Fibroblast of skin of left quadriceps (primary cell): Measurements from ENCODE around the gene HS6ST1.

Experiments
- DNase-seq, 2 experiments: peaks; one replicate each; pipeline ENCODE4 v3.0.0-alpha.2; 2013; ENCODE audit warnings: low read depth in 2 of 2

Gene HS6ST1

DNA sequence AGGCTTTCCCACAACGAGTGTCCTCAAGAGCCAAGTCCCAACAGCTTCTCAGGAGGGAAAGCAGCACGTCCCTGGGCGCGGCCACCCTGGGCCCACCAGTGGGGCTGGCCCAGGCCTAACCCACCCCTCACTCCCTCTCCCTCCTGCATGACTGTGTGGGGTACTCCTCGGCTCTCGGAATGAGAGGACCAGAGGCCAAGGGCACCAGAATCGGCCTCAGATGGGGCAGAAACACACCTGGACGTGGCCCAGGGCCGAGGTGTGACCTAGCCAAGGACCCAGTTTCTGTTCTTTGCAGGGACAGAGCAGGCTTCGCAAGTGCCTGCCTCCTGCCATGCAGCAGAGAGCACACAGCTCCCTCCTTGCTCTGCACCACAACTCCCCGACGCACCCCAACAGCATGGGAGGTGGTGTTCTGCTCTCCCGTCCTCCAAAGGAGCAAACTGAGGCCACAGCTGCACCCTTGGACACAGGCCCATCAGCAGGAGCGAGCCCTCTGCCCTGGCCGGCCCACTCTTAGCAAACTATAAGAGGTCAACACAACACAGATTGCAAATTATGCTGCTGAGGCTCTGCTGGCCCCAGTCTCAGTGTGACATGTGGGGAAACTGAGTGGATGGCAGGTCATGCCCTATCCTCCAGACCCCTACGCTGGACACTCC is 19.7 kb downstream of the HS6ST1 start:
- no peak for DNase-seq

GRCh38 chr2:128298286-128298685 is 20.4 kb downstream of the HS6ST1 start:
- DNase-seq, result no peak

GRCh38 chr2:128293870-128294455 is 24.7 kb downstream of the HS6ST1 start:
- DNase-seq, result no peak

DNA sequence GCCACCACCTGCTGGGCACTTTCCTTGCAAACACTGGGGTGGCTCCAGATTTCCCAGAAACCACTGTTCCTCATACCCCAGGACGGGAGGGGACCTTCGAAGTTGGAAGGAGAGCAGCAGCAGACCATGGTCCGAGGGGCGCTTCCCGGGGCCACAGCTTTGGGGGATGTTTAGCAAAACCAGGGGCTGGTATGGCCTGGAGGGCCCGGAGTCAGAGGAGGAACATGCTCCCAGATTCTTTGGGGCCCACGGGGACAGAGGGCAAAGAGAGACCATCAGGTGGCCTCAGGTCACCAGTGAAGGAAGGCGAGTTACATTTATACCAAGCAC is 25.3 kb downstream of the HS6ST1 start:
- DNase-seq, result no peak

GRCh38 chr2:128292599-128293425 is 25.9 kb downstream of the HS6ST1 start:
- no peak for DNase-seq

- no peak for DNase-seq
These were observed 26.6 kb downstream of the HS6ST1 start for GRCh38 chr2:128291844-128292598.

- no peak for DNase-seq
These were observed 27.4 kb downstream of the HS6ST1 start for GRCh38 chr2:128291161-128291843.

- DNase-seq, result no peak
These were observed 28.3 kb downstream of the HS6ST1 start for GRCh38 chr2:128290356-128290755.

DNA sequence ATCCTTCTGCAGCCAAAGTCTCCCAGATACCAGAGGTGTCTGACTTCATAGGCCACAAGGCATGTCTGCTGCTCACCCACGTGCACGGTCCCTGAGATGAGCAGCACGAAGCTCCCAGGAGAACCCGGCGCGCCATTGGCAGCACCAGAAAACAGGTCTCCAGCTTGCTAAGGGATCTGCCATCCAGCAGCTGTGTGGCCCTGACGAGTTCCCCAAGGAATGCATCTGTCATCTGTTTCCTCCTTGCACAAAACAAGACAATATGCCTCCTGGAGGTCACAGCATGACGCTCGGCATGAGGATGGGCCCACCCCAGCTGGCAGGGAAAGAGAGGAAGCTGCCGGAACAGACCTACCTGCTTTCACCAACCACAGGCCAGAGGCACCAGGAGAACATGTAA is 29.2 kb downstream of the HS6ST1 start:
- no peak for DNase-seq

GRCh38 chr2:128288781-128289180 is 29.9 kb downstream of the HS6ST1 start:
- DNase-seq, result no peak

GRCh38 chr2:128287780-128288735 is 30.6 kb downstream of the HS6ST1 start:
- no peak for DNase-seq

GRCh38 chr2:128286905-128287779 is 31.5 kb downstream of the HS6ST1 start:
- no peak for DNase-seq

- no peak for DNase-seq
These were observed 32.5 kb downstream of the HS6ST1 start for GRCh38 chr2:128286011-128286721.

- no peak for DNase-seq
These were observed 33.2 kb downstream of the HS6ST1 start for GRCh38 chr2:128285329-128285931.

GRCh38 chr2:128284841-128285240 is 33.8 kb downstream of the HS6ST1 start:
- no peak for DNase-seq

GRCh38 chr2:128284037-128284441 is 34.6 kb downstream of the HS6ST1 start:
- DNase-seq, result no peak

DNA sequence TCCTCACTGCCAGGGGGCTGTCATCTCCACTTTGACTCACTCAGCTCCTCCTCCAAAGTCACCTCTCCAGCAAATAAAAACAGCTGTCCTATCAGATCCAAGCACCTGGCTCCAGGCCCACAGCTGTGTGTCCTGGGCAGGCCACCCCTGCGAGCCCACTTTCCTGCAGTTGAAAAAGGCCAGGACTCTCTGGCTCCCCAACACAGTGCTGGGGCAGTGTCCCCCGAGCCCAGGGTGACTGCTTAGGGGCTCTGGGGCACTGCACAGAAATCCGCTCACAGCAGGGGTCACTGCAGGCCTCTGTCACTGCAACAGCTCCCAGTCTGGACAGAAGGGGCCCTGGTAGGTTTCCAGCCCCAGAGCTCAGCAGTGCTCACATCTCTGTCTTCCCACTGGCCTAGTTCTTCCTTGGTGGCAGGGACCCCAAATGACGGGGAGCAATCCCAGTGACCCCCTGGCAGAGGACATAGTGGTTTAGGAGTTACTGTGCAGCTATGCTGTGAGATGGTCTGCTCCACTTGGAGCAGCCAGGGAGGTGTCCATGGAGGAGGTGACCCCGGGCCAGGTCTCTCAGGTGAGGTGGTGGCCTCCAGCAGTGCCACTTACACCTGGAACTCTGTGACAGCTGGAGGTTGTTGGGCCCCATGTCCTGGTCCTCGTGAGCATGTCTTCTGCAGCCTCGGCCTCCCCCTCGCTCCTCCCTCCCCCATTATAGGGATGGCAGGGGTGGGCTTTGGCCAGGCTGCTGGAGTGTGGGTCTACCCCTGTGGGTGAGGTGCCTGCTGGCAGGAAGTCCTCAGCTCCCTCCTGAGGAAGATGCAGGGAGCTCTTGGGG is 35.5 kb downstream of the HS6ST1 start:
- DNase-seq, result no peak
